ENCODE measurements around the gene NENF. TPM values are rescaled to one million over a fixed set of nuclear protein-coding genes. Genes with fewer than 3 reads are reported as not detected.

Gene NENF
- total and polyA plus RNA-seq, 10 of the 15 experiments (the other 5 are each of a cell fraction or from before 2014, with no cell fraction given) = 5.1 to 83.4 (median 42.7) TPM

GRCh38 chr1:212461916-212462660, 29.4 kb downstream of the NENF start:
- SMC1A ChIA-PET (ENCODE audit: uncharacterized antibody, unreplicated experiment) = interaction anchor here (1.0 to 1.6 kb wide), 2 partner anchors 15 to 94 kb away, joined by 3 to 6 read pairs; no protein-coding TSS in a partner anchor
- BruUV-seq (replicated peaks) = no TSS peak
- Histone ChIP-seq H3K27me3 (replicated peaks in 1 of 2; ENCODE audit: control insufficient read depth in 2 of 2, insufficient read depth in 2 of 2, low read length in 1 of 2) (no peaks in the 10 kb centered on the region), H3K4me3 (no peak overlapping the region), H3K4me2 (ENCODE audit: control insufficient read depth, insufficient read depth) (no peak overlapping the region), H3K4me1 (ENCODE audit: control insufficient read depth, insufficient read depth, low read length) (no peaks in the 10 kb centered on the region), H3K27ac (ENCODE audit: control insufficient read depth, insufficient read depth) (no peak overlapping the region), H3K9ac (ENCODE audit: control insufficient read depth, insufficient read depth, low read length) (no peak overlapping the region), H4K20me1 (ENCODE audit: control insufficient read depth, insufficient read depth) (no peaks in the 10 kb centered on the region), H3K36me3 (ENCODE audit: control insufficient read depth in 2 of 2, insufficient read depth in 2 of 2, low read length in 1 of 2) (no peaks in the 10 kb centered on the region), H3K79me2 (ENCODE audit: control insufficient read depth, insufficient read depth, low read length) (no peaks in the 10 kb centered on the region), H3K9me3 (replicated peaks; ENCODE audit: control insufficient read depth, insufficient read depth, low read length) (no peaks in the 10 kb centered on the region; the same call in 2 of the 3 replicates), H2AFZ (ENCODE audit: control insufficient read depth, low read depth, low read length) (no peak overlapping the region)
- POLR2A ChIA-PET = no interaction called here
- RAD21 ChIA-PET (ENCODE audit: unreplicated experiment) = no interaction called here
- 56% methylated on average over 13 of the region's 13 CpGs for WGBS (ENCODE audit: insufficient coverage, insufficient replicate concordance, low lambda C conversion rate, missing lambda C conversion rate)
- in situ Hi-C loops (cut with MboI) (no loop called here), intact Hi-C loops (cut with micrococcal nuclease; ENCODE audit: unreplicated experiment) (no loop called here)
- TF ChIP-seq WRNIP1 (IDR thresholded peaks at IDR 0.05; ENCODE audit: borderline replicate concordance, low read depth, low read length) (no peak), PML (IDR thresholded peaks at IDR 0.05; ENCODE audit: low read length) (no peak), CBX3 (IDR thresholded peaks at IDR 0.05; ENCODE audit: borderline replicate concordance, low read depth) (no peak), ZZZ3 (IDR thresholded peaks at IDR 0.05; ENCODE audit: control insufficient read depth, insufficient read length, low read depth) (no peak), SUZ12 (IDR thresholded peaks at IDR 0.05; ENCODE audit: unreplicated experiment) (no peak), ZNF207 (IDR thresholded peaks at IDR 0.05; ENCODE audit: borderline replicate concordance) (no peak), CREB1 (IDR thresholded peaks at IDR 0.05; ENCODE audit: low read depth) (no peak)
- no peak for ATAC-seq
- CTCF ChIA-PET = interaction anchor here (1.1 kb wide), 1 partner anchor 323 kb away, joined by 4 read pairs; no protein-coding TSS in a partner anchor
- no peak for DNase-seq (ENCODE audit: low read depth, low spot score)
- FAIRE-seq = no peak

Data from GM12878 (cell line).